Trophoblast cell (in vitro differentiated cells and primary cell): ENCODE data around the gene C10orf71.

ENCODE experiments used
- DNase-seq, 2 donors: peaks; one replicate each; pipeline ENCODE4 v3.0.0-alpha.2; 2016
- H2AFZ ChIP-seq: 2 replicates; pipeline ENCODE4 v1.6.1; 2013; ENCODE audit warnings: low read length, moderate library complexity, mild to moderate bottlenecking; ENCODE audit not compliant: insufficient read depth, poor library complexity
- H2AK5ac ChIP-seq: 2 replicates; pipeline ENCODE4 v1.6.1; 2013; ENCODE audit warnings: mild to moderate bottlenecking, low read length
- H2BK120ac ChIP-seq: 2 replicates; pipeline ENCODE4 v1.6.1; 2013; ENCODE audit warnings: low read length, mild to moderate bottlenecking, moderate library complexity; ENCODE audit not compliant: insufficient read depth, poor library complexity
- H2BK12ac ChIP-seq: 2 replicates; pipeline ENCODE4 v1.6.1; 2013; ENCODE audit warnings: mild to moderate bottlenecking, low read length, moderate library complexity
- H2BK5ac ChIP-seq: 2 replicates; pipeline ENCODE4 v1.6.1; 2013; ENCODE audit warnings: low read length, low read depth, moderate library complexity, mild to moderate bottlenecking; ENCODE audit not compliant: poor library complexity
- H3K14ac ChIP-seq: 2 replicates; pipeline ENCODE4 v1.6.1; 2013; ENCODE audit warnings: mild to moderate bottlenecking, low read length
- H3K18ac ChIP-seq: 2 replicates; pipeline ENCODE4 v1.6.1; 2013; ENCODE audit warnings: mild to moderate bottlenecking, low read length
- H3K23ac ChIP-seq: 2 replicates; pipeline ENCODE4 v1.6.1; 2013; ENCODE audit warnings: low read length
- H3K27ac ChIP-seq: 2 replicates; pipeline ENCODE4 v1.5.1; 2013; ENCODE audit warnings: low read depth, mild to moderate bottlenecking, inconsistent platforms, low read length, moderate library complexity
- H3K27me3 ChIP-seq: 2 replicates; pipeline ENCODE4 v1.6.1; 2013; ENCODE audit warnings: inconsistent platforms, mild to moderate bottlenecking, low read length, moderate library complexity; ENCODE audit not compliant: insufficient read depth
- H3K36me3 ChIP-seq, 2 experiments: 1 replicate in 1 of 2; 2 replicates in 1 of 2; pipeline ENCODE4 v1.6.1; 2013; ENCODE audit warnings: low read length in 2 of 2, mild to moderate bottlenecking in 2 of 2, moderate library complexity in 1 of 2; ENCODE audit not compliant: insufficient read depth in 2 of 2, control insufficient read depth in 1 of 2
- H3K4ac ChIP-seq: 2 replicates; pipeline ENCODE4 v1.6.1; 2013; ENCODE audit warnings: low read depth, mild to moderate bottlenecking, low read length, moderate library complexity
- H3K4me1 ChIP-seq, 2 experiments: 1 replicate in 1 of 2; 2 replicates in 1 of 2; pipeline ENCODE4 v1.6.1; 2013; ENCODE audit warnings: low read length in 2 of 2, mild to moderate bottlenecking in 2 of 2, moderate library complexity in 1 of 2; ENCODE audit not compliant: insufficient read depth in 2 of 2, control insufficient read depth in 1 of 2
- H3K4me2 ChIP-seq: 2 replicates; pipeline ENCODE4 v1.6.1; 2013; ENCODE audit warnings: inconsistent platforms, mild to moderate bottlenecking, low read length, moderate library complexity
- H3K4me3 ChIP-seq: 2 replicates; pipeline ENCODE4 v1.5.1; 2013; ENCODE audit warnings: mild to moderate bottlenecking, low read depth, low read length, inconsistent platforms
- H3K79me1 ChIP-seq: one replicate; pipeline ENCODE4 v1.6.1; 2013; ENCODE audit warnings: low read length
- H3K79me2 ChIP-seq: 2 replicates; pipeline ENCODE4 v1.6.1; 2013; ENCODE audit warnings: low read length, mild to moderate bottlenecking; ENCODE audit not compliant: control insufficient read depth, insufficient read depth, poor library complexity
- H3K9ac ChIP-seq: 2 replicates; pipeline ENCODE4 v1.6.1; 2013; ENCODE audit warnings: mild to moderate bottlenecking, low read length
- H3K9me3 ChIP-seq: 2 replicates; pipeline ENCODE4 v1.6.1; 2013; ENCODE audit warnings: low read depth, mild to moderate bottlenecking, control low read depth, inconsistent platforms, low read length; ENCODE audit not compliant: insufficient read depth
- H4K12ac ChIP-seq: 2 replicates; pipeline ENCODE4 v1.6.1; 2013; ENCODE audit warnings: low read depth, mild to moderate bottlenecking, low read length, moderate library complexity
- H4K8ac ChIP-seq: 2 replicates; pipeline ENCODE4 v1.6.1; 2013; ENCODE audit warnings: low read depth, mild to moderate bottlenecking, low read length, moderate library complexity
- H4K91ac ChIP-seq: one replicate; pipeline ENCODE4 v1.6.1; 2013; ENCODE audit warnings: low read depth, mild to moderate bottlenecking, low read length, moderate library complexity
- WGBS: extraction: QIAGEN DNeasy Blood & Tissue Kit; methylation state at CpG from one replicate; pipeline ENCODE4 v1.1.7; 2013; ENCODE audit warnings: missing lambda C conversion rate; ENCODE audit not compliant: insufficient read length, insufficient coverage; ENCODE audit errors: extremely low coverage; 5-methylcytosine and 5-hydroxymethylcytosine counted together

The C10orf71 gene

DNA sequence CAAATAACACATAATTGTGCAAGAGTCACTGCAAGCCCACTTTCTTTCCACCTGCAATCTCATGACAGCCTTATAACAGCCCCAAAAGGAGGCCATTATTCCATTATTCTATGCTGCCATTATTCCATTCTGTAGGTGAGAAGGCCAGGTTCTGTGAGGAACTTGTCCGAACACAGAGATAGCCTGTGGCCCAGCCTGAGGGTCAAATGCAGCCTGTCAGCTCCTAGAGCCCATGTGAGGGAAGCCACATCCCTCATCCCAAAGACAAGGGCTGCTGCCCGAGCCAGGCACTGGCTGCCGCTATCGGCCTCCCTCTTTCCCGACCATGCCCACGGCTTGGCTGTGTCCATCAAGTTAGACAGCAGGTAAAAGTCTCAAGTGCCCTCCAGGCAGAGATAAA, 24.1 kb upstream of the C10orf71 start:
- Histone ChIP-seq H2BK5ac (no peak overlapping the region), H4K91ac (no peak overlapping the region), H3K18ac (no peak overlapping the region), H3K36me3 (no peaks in the 10 kb centered on the region), H3K9me3 (peaks cover 2% of the 10 kb centered on the region), H4K8ac (no peak overlapping the region), H2AFZ (no peak overlapping the region), H3K4me2 (no peak overlapping the region), H3K27me3 (no peaks in the 10 kb centered on the region), H3K27ac (no peak overlapping the region), H3K79me2 (no peaks in the 10 kb centered on the region), H3K4me1 (peaks cover 5 to 13% of the 10 kb centered on the region in 2 experiments), H3K14ac (no peak overlapping the region), H4K12ac (no peak overlapping the region), H2BK12ac (no peak overlapping the region), H3K23ac (no peak overlapping the region), H2BK120ac (no peak overlapping the region), H3K79me1 (no peaks in the 10 kb centered on the region), H2AK5ac (no peak overlapping the region), H3K9ac (no peak overlapping the region), H3K4ac (no peak overlapping the region), H3K4me3 (no peak overlapping the region)
- no peak for DNase-seq
- WGBS, result no CpG with 5 or more reads among the region's 6 CpGs

DNA sequence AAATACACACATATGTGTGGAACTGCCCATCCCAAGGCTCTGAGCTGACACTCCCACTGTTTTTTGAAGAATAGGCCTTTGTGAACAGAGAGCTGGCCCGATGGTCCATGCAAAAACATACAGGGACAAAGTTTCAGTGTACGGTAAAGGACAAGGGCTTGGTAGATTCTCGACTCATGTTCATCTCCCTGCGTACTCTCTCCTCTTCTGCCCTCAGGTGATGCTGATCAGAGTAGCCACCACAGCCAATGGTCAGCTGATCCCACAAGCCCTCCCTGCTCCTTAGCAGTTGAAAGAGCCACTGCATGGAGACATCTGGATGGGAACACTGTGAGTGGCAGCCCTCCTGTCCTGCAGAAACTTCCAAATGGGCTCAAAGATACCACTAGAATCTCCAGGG, 23.1 kb upstream of the C10orf71 start:
- Histone ChIP-seq H3K9ac (no peak overlapping the region), H3K4ac (no peak overlapping the region), H2BK5ac (no peak overlapping the region), H3K4me3 (no peak overlapping the region), H3K18ac (no peak overlapping the region), H4K12ac (no peak overlapping the region), H3K27ac (no peak overlapping the region), H2AK5ac (no peak overlapping the region), H3K79me1 (no peaks in the 10 kb centered on the region), H3K36me3 (no peaks in the 10 kb centered on the region), H3K27me3 (no peaks in the 10 kb centered on the region), H3K23ac (no peak overlapping the region), H4K8ac (no peak overlapping the region), H2AFZ (no peak overlapping the region), H3K9me3 (peaks cover 2% of the 10 kb centered on the region), H3K4me1 (peaks cover 0 to 6% of the 10 kb centered on the region in 2 experiments), H3K4me2 (no peak overlapping the region), H3K14ac (no peak overlapping the region), H2BK120ac (no peak overlapping the region), H4K91ac (no peak overlapping the region), H3K79me2 (no peaks in the 10 kb centered on the region), H2BK12ac (no peak overlapping the region)
- no CpG with 5 or more reads among the region's 4 CpGs for WGBS
- no peak for DNase-seq

DNA sequence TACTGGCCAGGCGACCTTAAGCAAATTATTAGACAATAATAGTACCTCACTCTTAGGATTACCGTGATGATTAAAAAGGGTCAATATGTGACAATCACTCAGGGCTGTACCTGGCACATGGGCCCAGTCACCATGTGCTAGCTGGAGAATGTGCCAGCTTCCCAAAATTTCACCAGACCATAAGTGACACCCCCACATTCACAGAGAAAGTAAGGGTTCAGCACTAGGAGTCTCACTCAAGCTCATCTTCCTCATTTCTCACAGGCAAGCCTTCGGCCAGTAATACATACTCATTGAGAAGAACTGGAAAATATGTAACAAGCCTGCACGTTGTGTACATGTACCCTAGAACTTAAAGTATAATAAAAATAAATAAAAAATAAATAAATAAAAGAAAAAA, 22.4 kb upstream of the C10orf71 start:
- no peak overlapping the region for H3K14ac ChIP-seq
- no peak overlapping the region for H3K4ac ChIP-seq
- no peak overlapping the region for H2BK120ac ChIP-seq
- no CpG with 5 or more reads among the region's 4 CpGs for WGBS
- H3K4me3 ChIP-seq, result no peak overlapping the region
- H3K23ac ChIP-seq, result no peak overlapping the region
- no peaks in the 10 kb centered on the region for H3K79me2 ChIP-seq
- H3K79me1 ChIP-seq, result no peaks in the 10 kb centered on the region
- no peak overlapping the region for H2AK5ac ChIP-seq
- H3K18ac ChIP-seq, result no peak overlapping the region
- no peak overlapping the region for H4K8ac ChIP-seq
- no peak overlapping the region for H3K27ac ChIP-seq
- H3K4me2 ChIP-seq, result no peak overlapping the region
- no peak overlapping the region for H4K12ac ChIP-seq
- H3K36me3 ChIP-seq, result no peaks in the 10 kb centered on the region
- H2BK12ac ChIP-seq, result no peak overlapping the region
- DNase-seq, result no peak
- H3K4me1 ChIP-seq, result peaks cover 0 to 4% of the 10 kb centered on the region in 2 experiments
- no peak overlapping the region for H3K9ac ChIP-seq
- H4K91ac ChIP-seq, result no peak overlapping the region
- no peak overlapping the region for H2BK5ac ChIP-seq
- peaks cover 2% of the 10 kb centered on the region for H3K9me3 ChIP-seq
- H2AFZ ChIP-seq, result no peak overlapping the region
- no peaks in the 10 kb centered on the region for H3K27me3 ChIP-seq

DNA sequence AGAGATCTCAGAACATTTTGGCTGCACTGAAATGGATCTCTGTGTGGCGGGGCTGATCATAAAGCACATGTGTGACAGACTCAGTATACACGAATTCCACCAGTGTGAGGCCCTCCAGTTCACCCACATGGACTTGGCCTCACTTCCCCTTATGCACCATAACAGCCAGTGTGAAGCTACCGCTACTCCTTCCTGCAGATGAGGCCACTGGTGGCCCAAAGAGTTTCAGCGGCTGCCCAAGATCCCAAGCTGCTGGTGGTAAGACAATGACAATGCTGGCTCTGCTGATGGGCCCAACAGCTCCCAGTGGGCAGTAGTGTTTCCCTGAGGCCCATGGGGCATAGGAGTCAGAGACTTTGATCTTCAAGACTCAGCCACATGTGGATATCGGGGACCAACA, 21.0 kb upstream of the C10orf71 start:
- Histone ChIP-seq H3K79me2 (no peaks in the 10 kb centered on the region), H2AK5ac (no peak overlapping the region), H3K4me1 (peaks cover 0 to 2% of the 10 kb centered on the region in 2 experiments), H3K4me3 (no peak overlapping the region), H3K4me2 (no peak overlapping the region), H3K27ac (no peak overlapping the region), H3K9ac (no peak overlapping the region), H2BK12ac (no peak overlapping the region), H2AFZ (no peak overlapping the region), H4K12ac (no peak overlapping the region), H4K91ac (no peak overlapping the region), H3K79me1 (no peaks in the 10 kb centered on the region), H3K18ac (no peak overlapping the region), H3K4ac (no peak overlapping the region), H2BK5ac (no peak overlapping the region), H4K8ac (no peak overlapping the region), H3K23ac (no peak overlapping the region), H3K9me3 (peaks cover 2% of the 10 kb centered on the region), H2BK120ac (no peak overlapping the region), H3K14ac (no peak overlapping the region), H3K27me3 (no peaks in the 10 kb centered on the region), H3K36me3 (no peaks in the 10 kb centered on the region)
- no CpG with 5 or more reads among the region's 5 CpGs for WGBS
- DNase-seq, result no peak
